Loucy (cell line): ENCODE results near the gene MBD5.

ENCODE experiments used
- H2AFZ ChIP-seq: fragments of 200-600 bp; sonication (generic); 2 replicates; pipeline ENCODE4 v1.6.0; 2016; ENCODE audit warnings: antibody characterized with exemption, mild to moderate bottlenecking, low read length, moderate library complexity
- H3F3A ChIP-seq: fragments of 200-600 bp; 2 replicates; pipeline ENCODE4 v1.6.0; 2016; ENCODE audit warnings: antibody characterized with exemption, low read depth, mild to moderate bottlenecking
- H3K27me3 ChIP-seq: fragments of 200-600 bp; sonication (generic); 2 replicates; pipeline ENCODE4 v1.6.1; 2014; ENCODE audit warnings: low read length, mild to moderate bottlenecking; ENCODE audit not compliant: insufficient read depth, poor library complexity, severe bottlenecking
- H3K36me3 ChIP-seq: fragments of 200-600 bp; sonication (generic); 2 replicates; pipeline ENCODE4 v1.6.1; 2016; ENCODE audit warnings: low read length; ENCODE audit not compliant: insufficient read depth
- H3K4me1 ChIP-seq: fragments of 200-600 bp; sonication (generic); 2 replicates; pipeline ENCODE4 v1.5.1; 2014; ENCODE audit warnings: low read length, mild to moderate bottlenecking; ENCODE audit not compliant: insufficient read depth, poor library complexity, severe bottlenecking
- H3K4me2 ChIP-seq: fragments of 200-600 bp; sonication (generic); 2 replicates; pipeline ENCODE4 v1.6.0; 2014; ENCODE audit warnings: antibody characterized with exemption, low read length, low read depth, mild to moderate bottlenecking; ENCODE audit not compliant: poor library complexity, severe bottlenecking
- H3K4me3 ChIP-seq: fragments of 200-600 bp; sonication (generic); 2 replicates; pipeline ENCODE4 v1.5.1; 2014; ENCODE audit warnings: low read length, mild to moderate bottlenecking, mixed read lengths; ENCODE audit not compliant: poor library complexity, severe bottlenecking
- H3K79me2 ChIP-seq: fragments of 200-600 bp; sonication (generic); 2 replicates; pipeline ENCODE4 v1.6.1; 2014; ENCODE audit warnings: low read length; ENCODE audit not compliant: insufficient read depth
- H3K9ac ChIP-seq: fragments of 200-600 bp; sonication (generic); 2 replicates; pipeline ENCODE4 v1.6.0; 2014; ENCODE audit warnings: mild to moderate bottlenecking, low read depth, low read length, moderate library complexity; ENCODE audit not compliant: poor library complexity, severe bottlenecking
- H3K9me2 ChIP-seq: fragments of 200-600 bp; sonication (generic); replicated peaks from 2 replicates; pipeline ENCODE4 v1.6.1; 2016; ENCODE audit warnings: low read depth, low read length, mixed read lengths
- H3K9me3 ChIP-seq: fragments of 200-600 bp; sonication (generic); 2 replicates; pipeline ENCODE4 v1.6.1; 2014; ENCODE audit warnings: mild to moderate bottlenecking, antibody characterized with exemption, low read length, low read depth; ENCODE audit not compliant: insufficient read depth
- H4K20me1 ChIP-seq: fragments of 200-600 bp; sonication (generic); 2 replicates; pipeline ENCODE4 v1.6.0; 2014; ENCODE audit warnings: antibody characterized with exemption, low read length, mild to moderate bottlenecking; ENCODE audit not compliant: insufficient read depth, poor library complexity, severe bottlenecking
- EZH2phosphoT487 ChIP-seq: fragments of 200-600 bp; IDR thresholded peaks from 2 replicates; pipeline ENCODE4 v1.6.1; 2018; ENCODE audit warnings: antibody characterized with exemption, mild to moderate bottlenecking, moderate library complexity, borderline replicate concordance
- TF ChIP-seq, protein P1 (sequence below): fragments of 200-600 bp; sonication (generic); conservative IDR thresholded peaks from 2 replicates; pipeline ENCODE4 v1.5.1; 2014; ENCODE audit warnings: mild to moderate bottlenecking, antibody characterized with exemption, low read length

MBD5 gene

GRCh38 chr2:148459377-148459778 is 438.5 kb downstream of the MBD5 start:
- no peaks in the 10 kb centered on the region; the same call in 1 of the 2 replicates for H3K36me3 ChIP-seq

DNA sequence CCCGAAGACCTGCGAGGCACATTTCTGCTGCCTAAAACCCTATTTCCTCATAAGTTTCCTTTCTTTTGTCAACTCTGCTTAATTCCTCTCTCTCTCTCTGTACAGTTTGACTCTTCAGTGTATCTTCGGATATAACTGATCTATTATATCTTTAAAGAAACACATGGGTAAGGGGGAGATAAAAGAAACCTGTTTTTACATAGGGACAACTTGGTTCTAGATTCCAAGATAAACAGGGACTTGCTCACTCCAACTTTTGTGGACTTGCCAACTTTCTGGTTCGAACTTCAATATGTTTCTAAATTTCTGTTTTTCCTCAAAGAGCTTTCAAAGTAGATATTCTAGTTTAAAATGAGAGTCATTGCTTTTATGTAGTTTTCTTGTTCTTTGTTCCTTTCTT is 441.0 kb downstream of the MBD5 start:
- no peak overlapping the region for H2AFZ ChIP-seq
- H3K4me3 ChIP-seq, result no peak overlapping the region
- TF ChIP-seq, protein P1, sequence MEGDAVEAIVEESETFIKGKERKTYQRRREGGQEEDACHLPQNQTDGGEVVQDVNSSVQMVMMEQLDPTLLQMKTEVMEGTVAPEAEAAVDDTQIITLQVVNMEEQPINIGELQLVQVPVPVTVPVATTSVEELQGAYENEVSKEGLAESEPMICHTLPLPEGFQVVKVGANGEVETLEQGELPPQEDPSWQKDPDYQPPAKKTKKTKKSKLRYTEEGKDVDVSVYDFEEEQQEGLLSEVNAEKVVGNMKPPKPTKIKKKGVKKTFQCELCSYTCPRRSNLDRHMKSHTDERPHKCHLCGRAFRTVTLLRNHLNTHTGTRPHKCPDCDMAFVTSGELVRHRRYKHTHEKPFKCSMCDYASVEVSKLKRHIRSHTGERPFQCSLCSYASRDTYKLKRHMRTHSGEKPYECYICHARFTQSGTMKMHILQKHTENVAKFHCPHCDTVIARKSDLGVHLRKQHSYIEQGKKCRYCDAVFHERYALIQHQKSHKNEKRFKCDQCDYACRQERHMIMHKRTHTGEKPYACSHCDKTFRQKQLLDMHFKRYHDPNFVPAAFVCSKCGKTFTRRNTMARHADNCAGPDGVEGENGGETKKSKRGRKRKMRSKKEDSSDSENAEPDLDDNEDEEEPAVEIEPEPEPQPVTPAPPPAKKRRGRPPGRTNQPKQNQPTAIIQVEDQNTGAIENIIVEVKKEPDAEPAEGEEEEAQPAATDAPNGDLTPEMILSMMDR, result no peak
- TF ChIP-seq EZH2phosphoT487, result no peak
- peaks cover 3% of the 10 kb centered on the region for H3K36me3 ChIP-seq
- no peaks in the 10 kb centered on the region for H3F3A ChIP-seq
- no peak overlapping the region for H3K4me2 ChIP-seq
- no peaks in the 10 kb centered on the region for H3K4me1 ChIP-seq
- no peaks in the 10 kb centered on the region for H3K9me3 ChIP-seq
- no peaks in the 10 kb centered on the region for H4K20me1 ChIP-seq
- H3K9me2 ChIP-seq, result no peaks in the 10 kb centered on the region
- no peaks in the 10 kb centered on the region for H3K27me3 ChIP-seq
- H3K9ac ChIP-seq, result no peak overlapping the region
- H3K79me2 ChIP-seq, result no peaks in the 10 kb centered on the region

More at GRCh38 chr2:148459377-148459778, 438.5 kb downstream of the MBD5 start:
- no peaks in the 10 kb centered on the region for H3K9me3 ChIP-seq
- H3K27me3 ChIP-seq, result no peaks in the 10 kb centered on the region
- H3K9ac ChIP-seq, result no peak overlapping the region
- H4K20me1 ChIP-seq, result no peaks in the 10 kb centered on the region
- TF ChIP-seq, protein P1, result no peak
- TF ChIP-seq EZH2phosphoT487, result no peak
- no peak overlapping the region for H3K4me2 ChIP-seq
- no peaks in the 10 kb centered on the region for H3K9me2 ChIP-seq
- no peak overlapping the region for H3K4me3 ChIP-seq
- H3K79me2 ChIP-seq, result no peaks in the 10 kb centered on the region
- no peaks in the 10 kb centered on the region for H3K4me1 ChIP-seq
- H3F3A ChIP-seq, result no peaks in the 10 kb centered on the region
- no peak overlapping the region for H2AFZ ChIP-seq

GRCh38 chr2:148475626-148476025 is 454.7 kb downstream of the MBD5 start:
- TF ChIP-seq, protein P1, result no peak
- no peak for TF ChIP-seq EZH2phosphoT487
- Histone ChIP-seq H3K27me3 (no peaks in the 10 kb centered on the region), H3K9me2 (no peaks in the 10 kb centered on the region), H4K20me1 (no peaks in the 10 kb centered on the region), H3K9ac (no peak overlapping the region), H3K36me3 (no peaks in the 10 kb centered on the region), H3F3A (no peaks in the 10 kb centered on the region), H2AFZ (no peak overlapping the region), H3K9me3 (no peaks in the 10 kb centered on the region), H3K4me3 (no peak overlapping the region), H3K79me2 (no peaks in the 10 kb centered on the region), H3K4me1 (no peaks in the 10 kb centered on the region), H3K4me2 (no peak overlapping the region)
